Caco-2 (cell line): Measurements from ENCODE around the gene SSRP1. TPM values are rescaled to one million over a fixed set of nuclear protein-coding genes. Genes with fewer than 3 reads are reported as not detected.
"Not testable (repeated sequence)": the region's sequence is repeated elsewhere in the genome, so short reads cannot be mapped to it uniquely, and the experiment has no call there.

Experiments
- BruUV-seq: library from RNA; stranded (reverse); fragments of 400-500 nt; replicated peaks from 2 replicates; lab custom pipeline; 2021; lab: Mats Ljungman, UMichigan
- CTCF ChIA-PET: fragments of 300-600 bp; sonication (Branson Sonifier 250); formaldehyde crosslinking; loops from one replicate; lab custom pipeline; 2022; ENCODE audit warnings: antibody characterized with exemption; lab: Charles Lee
- POLR2A ChIA-PET: fragments of 300-600 bp; sonication (Branson Sonifier 250); formaldehyde crosslinking; loops from one replicate; lab custom pipeline; 2022; ENCODE audit warnings: antibody characterized with exemption; lab: Charles Lee
- DNase-seq, 2 experiments: peaks; one replicate each; pipeline versions ENCODE4 v3.0.0 to v3.0.0-alpha.2; 2020 to 2022
- H3K27me3 ChIP-seq: replicated peaks from 2 replicates; pipeline ENCODE4 v1.6.0; 2011; ENCODE audit warnings: low read length; ENCODE audit not compliant: control insufficient read depth, insufficient read depth
- H3K36me3 ChIP-seq: 2 replicates; pipeline ENCODE4 v1.5.1; 2011; ENCODE audit warnings: low read length; ENCODE audit not compliant: control insufficient read depth, insufficient read depth
- H3K4me1 ChIP-seq: fragments of 250-450 bp; sonication (Bioruptor Pico); 2 replicates; pipeline ENCODE4 v1.5.1; 2020; ENCODE audit warnings: mild to moderate bottlenecking
- H3K4me3 ChIP-seq: 2 replicates; pipeline ENCODE4 v1.5.1; 2011; ENCODE audit warnings: low read depth, mild to moderate bottlenecking, control low read depth, low read length
- H3K9me3 ChIP-seq: fragments of 250-450 bp; sonication (Bioruptor Pico); 2 replicates; pipeline ENCODE4 v1.5.1; 2020; ENCODE audit warnings: mild to moderate bottlenecking, moderate library complexity
- H3K27ac Mint-ChIP-seq: one replicate; pipeline ENCODE4 v1.8.0; 2022; ENCODE audit warnings: mixed read lengths; ENCODE audit not compliant: unreplicated experiment
- H3K27me3 Mint-ChIP-seq: one replicate; pipeline ENCODE4 v1.8.0; 2022; ENCODE audit warnings: mixed read lengths; ENCODE audit not compliant: insufficient read depth, unreplicated experiment
- H3K36me3 Mint-ChIP-seq: one replicate; pipeline ENCODE4 v1.8.0; 2022; ENCODE audit warnings: mild to moderate bottlenecking, mixed read lengths; ENCODE audit not compliant: insufficient read depth, unreplicated experiment
- H3K4me1 Mint-ChIP-seq: one replicate; pipeline ENCODE4 v1.8.0; 2022; ENCODE audit warnings: low read depth, mixed read lengths; ENCODE audit not compliant: unreplicated experiment
- H3K4me3 Mint-ChIP-seq: one replicate; pipeline ENCODE4 v1.8.0; 2022; ENCODE audit warnings: mild to moderate bottlenecking, moderate library complexity, mixed read lengths; ENCODE audit not compliant: unreplicated experiment
- H3K9me3 Mint-ChIP-seq: one replicate; pipeline ENCODE4 v1.8.0; 2022; ENCODE audit warnings: mixed read lengths; ENCODE audit not compliant: unreplicated experiment
- CTCF ChIP-seq, 2 experiments: fragments of 200-600 bp in 1 of 2; IDR thresholded peaks; 1 replicate in 1 of 2; 2 replicates in 1 of 2; pipeline versions ENCODE4 v1.5.1 to v1.8.0; 2011 to 2022; ENCODE audit warnings: antibody characterized with exemption in 1 of 2, control low read depth in 1 of 2, inconsistent platforms in 1 of 2, low read depth in 1 of 2, low read length in 1 of 2, mild to moderate bottlenecking in 1 of 2, moderate library complexity in 1 of 2; ENCODE audit not compliant: insufficient read depth in 1 of 2, severe bottlenecking in 1 of 2, unreplicated experiment in 1 of 2
- intact Hi-C: fragments of 100-400 bp; cut with micrococcal nuclease; formaldehyde crosslinking; loops from one replicate; pipeline ENCODE4 v1.10.0; 2022; ENCODE audit not compliant: unreplicated experiment
- total RNA-seq: library from RNA; stranded (reverse); gene quantifications from 2 replicates; pipeline ENCODE4 v1.2.3, GENCODE V29; 2022

Gene SSRP1
- total RNA-seq, 1 experiment from 2014 or later = 212 TPM

- intact Hi-C loops = loop anchor here (5.0 to 10.0 kb wide), 2 partner anchors 208 to 1185 kb away; no protein-coding TSS in a partner anchor
- peak in 1 of 2 experiments; percentile 48 for DNase-seq
- no peaks in the 10 kb centered on the region for H3K36me3 ChIP-seq
- ChIA-PET POLR2A (no interaction called here), CTCF (interaction anchor here (0.8 kb wide), 1 partner anchor 15 kb away, joined by 5 read pairs; the partner anchor contains the start of gene TNKS1BP1)
- no peak overlapping the region for H3K27ac Mint-ChIP-seq
- BruUV-seq = no TSS peak
- H3K4me1 Mint-ChIP-seq = peaks cover 20% of the 10 kb centered on the region
- no peaks in the 10 kb centered on the region for H3K27me3 ChIP-seq
- no peak overlapping the region for H3K4me3 Mint-ChIP-seq
- H3K9me3 ChIP-seq = no peaks in the 10 kb centered on the region
- peak in 1 of 2 experiments; percentile 54 for TF ChIP-seq CTCF (IDR thresholded peaks at IDR 0.05; ENCODE audit: insufficient read depth in 1 of 2, low read depth in 1 of 2, low read length in 1 of 2, severe bottlenecking in 1 of 2, unreplicated experiment in 1 of 2)
- no peaks in the 10 kb centered on the region for H3K27me3 Mint-ChIP-seq
- 0 out of 2 replicates have a peak, but pooled peaks cover 6% of the 10 kb centered on the region for H3K4me1 ChIP-seq
- H3K9me3 Mint-ChIP-seq = no peaks in the 10 kb centered on the region
- no peak overlapping the region for H3K4me3 ChIP-seq
- H3K36me3 Mint-ChIP-seq = peaks cover under 1% of the 10 kb centered on the region
These were observed 4.4 kb upstream of the SSRP1 start for GRCh38 chr11:57340039-57340615.

- CTCF ChIA-PET = interaction anchor here (0.6 kb wide), 1 partner anchor 316 kb away, joined by 3 read pairs; no protein-coding TSS in a partner anchor
- Histone ChIP-seq H3K4me3 (no peak overlapping the region), H3K9me3 (no peaks in the 10 kb centered on the region), H3K36me3 (no peaks in the 10 kb centered on the region), H3K27me3 (no peaks in the 10 kb centered on the region), H3K4me1 (peaks cover 12% of the 10 kb centered on the region)
- no peaks in the 10 kb centered on the region for H3K27me3 Mint-ChIP-seq
- H3K4me1 Mint-ChIP-seq = peaks cover 26% of the 10 kb centered on the region
- no peak overlapping the region for H3K27ac Mint-ChIP-seq
- no peak for DNase-seq
- no TSS peak for BruUV-seq
- H3K4me3 Mint-ChIP-seq = no peak overlapping the region
- intact Hi-C loops = no loop called here
- H3K36me3 Mint-ChIP-seq = peaks cover 9% of the 10 kb centered on the region
- POLR2A ChIA-PET = no interaction called here
- H3K9me3 Mint-ChIP-seq = no peaks in the 10 kb centered on the region
- TF ChIP-seq CTCF (IDR thresholded peaks at IDR 0.05; ENCODE audit: insufficient read depth in 1 of 2, low read depth in 1 of 2, low read length in 1 of 2, severe bottlenecking in 1 of 2, unreplicated experiment in 1 of 2) = no peak
These were observed 3.6 kb upstream of the SSRP1 start for GRCh38 chr11:57339328-57339727.

- H3K27me3 Mint-ChIP-seq = no peaks in the 10 kb centered on the region
- no peak within 1 kb of the TSS for H3K4me3 ChIP-seq
- H3K4me1 ChIP-seq = peaks cover 16% of the 10 kb centered on the region
- CTCF ChIA-PET = interaction anchor here (0.8 kb wide), 1 partner anchor 13 kb away, joined by 3 read pairs; the partner anchor contains the start of gene TNKS1BP1
- peaks cover 26% of the 10 kb centered on the region for H3K4me1 Mint-ChIP-seq
- intact Hi-C loops = no loop called here
- H3K9me3 ChIP-seq = no peaks in the 10 kb centered on the region
- peaks cover 21% of the 10 kb centered on the region for H3K36me3 Mint-ChIP-seq
- POLR2A ChIA-PET = no interaction called here
- H3K9me3 Mint-ChIP-seq = no peaks in the 10 kb centered on the region
- BruUV-seq = no TSS peak
- H3K4me3 Mint-ChIP-seq = no peak within 1 kb of the TSS
- no peak for DNase-seq
- no peaks in the 10 kb centered on the region for H3K36me3 ChIP-seq
- no peak within 1 kb of the TSS for H3K27ac Mint-ChIP-seq
- TF ChIP-seq CTCF (IDR thresholded peaks at IDR 0.05; ENCODE audit: insufficient read depth in 1 of 2, low read depth in 1 of 2, low read length in 1 of 2, severe bottlenecking in 1 of 2, unreplicated experiment in 1 of 2) = no peak
- H3K27me3 ChIP-seq = no peaks in the 10 kb centered on the region
These were observed 2.5 kb upstream of the SSRP1 start, which contains the start of gene P2RX3 for GRCh38 chr11:57338142-57338541. TSS of gene P2RX3 (plus strand) at chr11:57338352. CDS start at chr11:57338551, 199 bp downstream.

- DNase-seq, H3K4me3 ChIP-seq, BruUV-seq, H3K36me3 ChIP-seq, POLR2A ChIA-PET, H3K9me3 Mint-ChIP-seq, H3K27me3 Mint-ChIP-seq, intact Hi-C loops, H3K9me3 ChIP-seq, H3K4me3 Mint-ChIP-seq, H3K27me3 ChIP-seq, H3K27ac Mint-ChIP-seq: not testable (repeated sequence)
- CTCF ChIA-PET = interaction anchor here (1.4 kb wide), 1 partner anchor 88 kb away, joined by 6 read pairs; no protein-coding TSS in a partner anchor
- H3K4me1 Mint-ChIP-seq = peaks cover 26% of the 10 kb centered on the region
- H3K36me3 Mint-ChIP-seq = peaks cover 31% of the 10 kb centered on the region
- peaks cover 16% of the 10 kb centered on the region for H3K4me1 ChIP-seq
These were observed 1.2 kb upstream of the SSRP1 start for GRCh38 chr11:57336856-57337255.
